A673 (cell line): ENCODE measurements around the gene DACT2.

ENCODE experiments used
- EZH2 ChIP-seq: fragments of 200-600 bp; sonication (generic); IDR thresholded peaks from 2 replicates; pipeline ENCODE4 v1.6.1; 2017; ENCODE audit warnings: borderline replicate concordance, low read depth, mild to moderate bottlenecking, mixed read lengths, antibody characterized with exemption, low read length; ENCODE audit not compliant: poor library complexity, severe bottlenecking
- TF ChIP-seq, protein P1 (sequence below): fragments of 300-800, 200-600 bp; sonication (generic); conservative IDR thresholded peaks from 2 replicates; pipeline ENCODE4 v1.5.1; 2017; ENCODE audit warnings: low read depth, mild to moderate bottlenecking, antibody characterized with exemption, low read length, moderate library complexity, mixed read lengths

DNA sequence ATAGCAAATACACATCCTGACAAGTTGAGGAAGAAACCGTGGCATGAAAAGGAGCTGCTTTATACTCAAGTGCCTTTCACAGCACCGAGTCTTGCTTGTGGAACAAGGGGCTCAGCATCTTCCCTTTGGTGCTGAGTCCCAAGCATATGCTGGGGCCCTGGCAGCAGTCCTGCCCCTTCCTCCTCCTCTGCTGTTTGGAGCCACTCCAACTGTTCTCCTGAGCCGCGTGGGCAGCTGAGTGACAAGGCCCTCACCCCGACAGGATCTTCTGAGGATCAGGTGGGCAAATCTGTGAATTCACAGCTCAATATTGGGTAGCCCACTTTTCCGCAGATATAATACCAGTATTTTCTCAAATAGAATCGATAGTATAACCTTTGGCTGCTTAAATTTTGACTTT lies 24.7 kb downstream of the DACT2 start:
- TF ChIP-seq, protein P1, sequence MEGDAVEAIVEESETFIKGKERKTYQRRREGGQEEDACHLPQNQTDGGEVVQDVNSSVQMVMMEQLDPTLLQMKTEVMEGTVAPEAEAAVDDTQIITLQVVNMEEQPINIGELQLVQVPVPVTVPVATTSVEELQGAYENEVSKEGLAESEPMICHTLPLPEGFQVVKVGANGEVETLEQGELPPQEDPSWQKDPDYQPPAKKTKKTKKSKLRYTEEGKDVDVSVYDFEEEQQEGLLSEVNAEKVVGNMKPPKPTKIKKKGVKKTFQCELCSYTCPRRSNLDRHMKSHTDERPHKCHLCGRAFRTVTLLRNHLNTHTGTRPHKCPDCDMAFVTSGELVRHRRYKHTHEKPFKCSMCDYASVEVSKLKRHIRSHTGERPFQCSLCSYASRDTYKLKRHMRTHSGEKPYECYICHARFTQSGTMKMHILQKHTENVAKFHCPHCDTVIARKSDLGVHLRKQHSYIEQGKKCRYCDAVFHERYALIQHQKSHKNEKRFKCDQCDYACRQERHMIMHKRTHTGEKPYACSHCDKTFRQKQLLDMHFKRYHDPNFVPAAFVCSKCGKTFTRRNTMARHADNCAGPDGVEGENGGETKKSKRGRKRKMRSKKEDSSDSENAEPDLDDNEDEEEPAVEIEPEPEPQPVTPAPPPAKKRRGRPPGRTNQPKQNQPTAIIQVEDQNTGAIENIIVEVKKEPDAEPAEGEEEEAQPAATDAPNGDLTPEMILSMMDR, result no peak
- no peak for TF ChIP-seq EZH2
